ENCODE results near the gene P3H2. TPM values are rescaled to one million over a fixed set of nuclear protein-coding genes. Genes with fewer than 3 reads are reported as not detected.

The P3H2 gene
- total and polyA plus RNA-seq, 2 experiments from 2014 or later: 8.2 to 24.2 TPM

DNA sequence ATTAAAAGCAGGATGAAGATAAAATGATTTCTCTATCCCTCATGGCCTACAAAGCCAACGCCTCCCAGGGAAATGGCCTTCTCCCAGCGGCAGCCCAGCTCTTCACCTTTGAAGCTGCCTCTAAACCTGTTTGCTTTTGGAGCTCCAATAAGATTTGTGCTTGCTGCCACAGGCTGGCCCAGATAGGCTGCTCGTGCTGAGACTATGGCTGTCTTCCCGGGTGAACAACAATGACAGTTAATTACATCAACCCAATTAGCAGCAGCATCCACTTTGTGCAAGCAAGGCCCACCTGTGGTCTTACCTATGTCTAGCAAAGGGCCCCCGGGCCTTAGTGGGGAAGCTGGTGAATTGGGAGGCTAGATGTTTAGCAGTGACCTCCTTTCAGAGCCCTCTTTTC is 179.6 kb downstream of the P3H2 start (continued):
- TF ChIP-seq EZH2phosphoT487 (IDR thresholded peaks at IDR 0.05; ENCODE audit: unreplicated experiment) (no peak), CREB1 (CRISPR knock-in tag; IDR thresholded peaks at IDR 0.05; ENCODE audit: low read depth) (no peak), ZNF331 (CRISPR knock-in tag; IDR thresholded peaks at IDR 0.05; ENCODE audit: low read depth) (no peak), EZH2 (IDR thresholded peaks at IDR 0.05; ENCODE audit: low read depth, unreplicated experiment) (no peak), STAT1 (IDR thresholded peaks at IDR 0.05; ENCODE audit: unreplicated experiment) (no peak)

- H3K4me2 ChIP-seq: no peak overlapping the region
- DNase-seq (ENCODE audit: low spot score) (no peak), ATAC-seq (no peak)
- peak overlapping the region; percentile 32; the same call in 1 of the 2 replicates for H2AFZ ChIP-seq
- no peaks in the 10 kb centered on the region for H3K36me3 Mint-ChIP-seq (ENCODE audit: low read depth)
- no peaks in the 10 kb centered on the region for H3K79me2 ChIP-seq (replicated peaks; ENCODE audit: insufficient read depth)
- no peak overlapping the region for H3K27ac Mint-ChIP-seq
- no peaks in the 10 kb centered on the region for H3K36me3 ChIP-seq (ENCODE audit: insufficient read depth)
- H3K27me3 Mint-ChIP-seq (ENCODE audit: insufficient read depth, low read depth, poor library complexity): peaks cover 2% of the 10 kb centered on the region
- H4K20me1 ChIP-seq (replicated peaks; ENCODE audit: insufficient read depth): no peaks in the 10 kb centered on the region
- H3K4me3 Mint-ChIP-seq: no peak overlapping the region
- H3F3A ChIP-seq (replicated peaks; ENCODE audit: low read depth): no peaks in the 10 kb centered on the region
- no peak overlapping the region for H3K4me3 ChIP-seq
- peaks cover 6% of the 10 kb centered on the region; the same call in 1 of the 2 replicates for H3K9me2 ChIP-seq (ENCODE audit: insufficient read depth)
- H3K4me1 Mint-ChIP-seq: no peaks in the 10 kb centered on the region
- H3K27ac ChIP-seq (ENCODE audit: low read depth): no peak overlapping the region
- H3K9me3 Mint-ChIP-seq: no peaks in the 10 kb centered on the region
- no peaks in the 10 kb centered on the region for H3K27me3 ChIP-seq (ENCODE audit: insufficient read depth)
- no peaks in the 10 kb centered on the region for H3K4me1 ChIP-seq (ENCODE audit: insufficient read depth)
- no peak for TF ChIP-seq STAT1 (IDR thresholded peaks at IDR 0.05; ENCODE audit: unreplicated experiment)
- TF ChIP-seq ETS1 (IDR thresholded peaks at IDR 0.05): no peak
- no peak for TF ChIP-seq CREB1 (CRISPR knock-in tag; IDR thresholded peaks at IDR 0.05; ENCODE audit: low read depth)
- no peak for TF ChIP-seq POLR2AphosphoS5 (IDR thresholded peaks at IDR 0.05; ENCODE audit: low read depth)
- TF ChIP-seq EZH2 (IDR thresholded peaks at IDR 0.05; ENCODE audit: low read depth, unreplicated experiment): no peak
- TF ChIP-seq JUNB (IDR thresholded peaks at IDR 0.05; ENCODE audit: unreplicated experiment): no peak
- TF ChIP-seq, protein P1, sequence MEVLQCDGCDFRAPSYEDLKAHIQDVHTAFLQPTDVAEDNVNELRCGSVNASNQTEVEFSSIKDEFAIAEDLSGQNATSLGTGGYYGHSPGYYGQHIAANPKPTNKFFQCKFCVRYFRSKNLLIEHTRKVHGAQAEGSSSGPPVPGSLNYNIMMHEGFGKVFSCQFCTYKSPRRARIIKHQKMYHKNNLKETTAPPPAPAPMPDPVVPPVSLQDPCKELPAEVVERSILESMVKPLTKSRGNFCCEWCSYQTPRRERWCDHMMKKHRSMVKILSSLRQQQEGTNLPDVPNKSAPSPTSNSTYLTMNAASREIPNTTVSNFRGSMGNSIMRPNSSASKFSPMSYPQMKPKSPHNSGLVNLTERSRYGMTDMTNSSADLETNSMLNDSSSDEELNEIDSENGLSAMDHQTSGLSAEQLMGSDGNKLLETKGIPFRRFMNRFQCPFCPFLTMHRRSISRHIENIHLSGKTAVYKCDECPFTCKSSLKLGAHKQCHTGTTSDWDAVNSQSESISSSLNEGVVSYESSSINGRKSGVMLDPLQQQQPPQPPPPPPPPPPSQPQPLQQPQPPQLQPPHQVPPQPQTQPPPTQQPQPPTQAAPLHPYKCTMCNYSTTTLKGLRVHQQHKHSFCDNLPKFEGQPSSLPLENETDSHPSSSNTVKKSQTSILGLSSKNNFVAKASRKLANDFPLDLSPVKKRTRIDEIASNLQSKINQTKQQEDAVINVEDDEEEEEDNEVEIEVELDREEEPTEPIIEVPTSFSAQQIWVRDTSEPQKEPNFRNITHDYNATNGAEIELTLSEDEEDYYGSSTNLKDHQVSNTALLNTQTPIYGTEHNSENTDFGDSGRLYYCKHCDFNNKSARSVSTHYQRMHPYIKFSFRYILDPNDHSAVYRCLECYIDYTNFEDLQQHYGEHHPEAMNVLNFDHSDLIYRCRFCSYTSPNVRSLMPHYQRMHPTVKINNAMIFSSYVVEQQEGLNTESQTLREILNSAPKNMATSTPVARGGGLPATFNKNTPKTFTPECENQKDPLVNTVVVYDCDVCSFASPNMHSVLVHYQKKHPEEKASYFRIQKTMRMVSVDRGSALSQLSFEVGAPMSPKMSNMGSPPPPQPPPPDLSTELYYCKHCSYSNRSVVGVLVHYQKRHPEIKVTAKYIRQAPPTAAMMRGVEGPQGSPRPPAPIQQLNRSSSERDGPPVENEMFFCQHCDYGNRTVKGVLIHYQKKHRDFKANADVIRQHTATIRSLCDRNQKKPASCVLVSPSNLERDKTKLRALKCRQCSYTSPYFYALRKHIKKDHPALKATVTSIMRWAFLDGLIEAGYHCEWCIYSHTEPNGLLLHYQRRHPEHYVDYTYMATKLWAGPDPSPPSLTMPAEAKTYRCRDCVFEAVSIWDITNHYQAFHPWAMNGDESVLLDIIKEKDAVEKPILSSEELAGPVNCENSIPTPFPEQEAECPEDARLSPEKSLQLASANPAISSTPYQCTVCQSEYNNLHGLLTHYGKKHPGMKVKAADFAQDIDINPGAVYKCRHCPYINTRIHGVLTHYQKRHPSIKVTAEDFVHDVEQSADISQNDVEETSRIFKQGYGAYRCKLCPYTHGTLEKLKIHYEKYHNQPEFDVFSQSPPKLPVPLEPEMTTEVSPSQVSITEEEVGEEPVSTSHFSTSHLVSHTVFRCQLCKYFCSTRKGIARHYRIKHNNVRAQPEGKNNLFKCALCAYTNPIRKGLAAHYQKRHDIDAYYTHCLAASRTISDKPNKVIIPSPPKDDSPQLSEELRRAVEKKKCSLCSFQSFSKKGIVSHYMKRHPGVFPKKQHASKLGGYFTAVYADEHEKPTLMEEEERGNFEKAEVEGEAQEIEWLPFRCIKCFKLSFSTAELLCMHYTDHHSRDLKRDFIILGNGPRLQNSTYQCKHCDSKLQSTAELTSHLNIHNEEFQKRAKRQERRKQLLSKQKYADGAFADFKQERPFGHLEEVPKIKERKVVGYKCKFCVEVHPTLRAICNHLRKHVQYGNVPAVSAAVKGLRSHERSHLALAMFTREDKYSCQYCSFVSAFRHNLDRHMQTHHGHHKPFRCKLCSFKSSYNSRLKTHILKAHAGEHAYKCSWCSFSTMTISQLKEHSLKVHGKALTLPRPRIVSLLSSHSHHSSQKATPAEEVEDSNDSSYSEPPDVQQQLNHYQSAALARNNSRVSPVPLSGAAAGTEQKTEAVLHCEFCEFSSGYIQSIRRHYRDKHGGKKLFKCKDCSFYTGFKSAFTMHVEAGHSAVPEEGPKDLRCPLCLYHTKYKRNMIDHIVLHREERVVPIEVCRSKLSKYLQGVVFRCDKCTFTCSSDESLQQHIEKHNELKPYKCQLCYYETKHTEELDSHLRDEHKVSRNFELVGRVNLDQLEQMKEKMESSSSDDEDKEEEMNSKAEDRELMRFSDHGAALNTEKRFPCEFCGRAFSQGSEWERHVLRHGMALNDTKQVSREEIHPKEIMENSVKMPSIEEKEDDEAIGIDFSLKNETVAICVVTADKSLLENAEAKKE (CRISPR knock-in tag; IDR thresholded peaks at IDR 0.05): no peak
- TF ChIP-seq, protein P2, sequence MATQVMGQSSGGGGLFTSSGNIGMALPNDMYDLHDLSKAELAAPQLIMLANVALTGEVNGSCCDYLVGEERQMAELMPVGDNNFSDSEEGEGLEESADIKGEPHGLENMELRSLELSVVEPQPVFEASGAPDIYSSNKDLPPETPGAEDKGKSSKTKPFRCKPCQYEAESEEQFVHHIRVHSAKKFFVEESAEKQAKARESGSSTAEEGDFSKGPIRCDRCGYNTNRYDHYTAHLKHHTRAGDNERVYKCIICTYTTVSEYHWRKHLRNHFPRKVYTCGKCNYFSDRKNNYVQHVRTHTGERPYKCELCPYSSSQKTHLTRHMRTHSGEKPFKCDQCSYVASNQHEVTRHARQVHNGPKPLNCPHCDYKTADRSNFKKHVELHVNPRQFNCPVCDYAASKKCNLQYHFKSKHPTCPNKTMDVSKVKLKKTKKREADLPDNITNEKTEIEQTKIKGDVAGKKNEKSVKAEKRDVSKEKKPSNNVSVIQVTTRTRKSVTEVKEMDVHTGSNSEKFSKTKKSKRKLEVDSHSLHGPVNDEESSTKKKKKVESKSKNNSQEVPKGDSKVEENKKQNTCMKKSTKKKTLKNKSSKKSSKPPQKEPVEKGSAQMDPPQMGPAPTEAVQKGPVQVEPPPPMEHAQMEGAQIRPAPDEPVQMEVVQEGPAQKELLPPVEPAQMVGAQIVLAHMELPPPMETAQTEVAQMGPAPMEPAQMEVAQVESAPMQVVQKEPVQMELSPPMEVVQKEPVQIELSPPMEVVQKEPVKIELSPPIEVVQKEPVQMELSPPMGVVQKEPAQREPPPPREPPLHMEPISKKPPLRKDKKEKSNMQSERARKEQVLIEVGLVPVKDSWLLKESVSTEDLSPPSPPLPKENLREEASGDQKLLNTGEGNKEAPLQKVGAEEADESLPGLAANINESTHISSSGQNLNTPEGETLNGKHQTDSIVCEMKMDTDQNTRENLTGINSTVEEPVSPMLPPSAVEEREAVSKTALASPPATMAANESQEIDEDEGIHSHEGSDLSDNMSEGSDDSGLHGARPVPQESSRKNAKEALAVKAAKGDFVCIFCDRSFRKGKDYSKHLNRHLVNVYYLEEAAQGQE (IDR thresholded peaks at IDR 0.05; ENCODE audit: unreplicated experiment): no peak
- TF ChIP-seq ZNF114 (CRISPR knock-in tag; IDR thresholded peaks at IDR 0.05): no peak
- no peak for TF ChIP-seq EZH2phosphoT487 (IDR thresholded peaks at IDR 0.05; ENCODE audit: unreplicated experiment)
- no peak for TF ChIP-seq NANOG (IDR thresholded peaks at IDR 0.05; ENCODE audit: borderline replicate concordance)
These were observed 183.2 kb downstream of the P3H2 start for GRCh38 chr3:189937302-189938127.

Measured in GM23338 (cell line).